Thyroid gland (tissue), 4 donors: ENCODE results near the gene TIMM50. TPM values are rescaled to one million over a fixed set of nuclear protein-coding genes. Genes with fewer than 3 reads are reported as not detected.
A peak's percentile ranks its signal among the peaks of the same experiment; 100 is the strongest.

ENCODE experiments used
- DNase-seq, 2 donors: peaks; one replicate each; pipeline ENCODE4 v3.0.0-alpha.2; 2019
- H3K27ac ChIP-seq, 3 donors: fragments of 200-600 bp; sonication (generic); 1 replicate in 2 of 3; 2 replicates in 1 of 3; pipeline ENCODE4 v1.5.1; 2016 to 2019; ENCODE audit warnings: mild to moderate bottlenecking in 1 of 3, moderate library complexity in 1 of 3
- H3K27me3 ChIP-seq: fragments of 200-600 bp; sonication (generic); one replicate; pipeline ENCODE4 v1.5.1; 2019
- H3K36me3 ChIP-seq, 2 donors: fragments of 200-600 bp; sonication (generic); one replicate each; pipeline ENCODE4 v1.5.1; 2016 to 2019
- H3K4me1 ChIP-seq, 2 donors: fragments of 200-600 bp; sonication (generic); one replicate each; pipeline ENCODE4 v1.5.1; 2017 to 2019
- H3K4me3 ChIP-seq, 3 donors: fragments of 200-600 bp; sonication (generic); replicated peaks in 1 of 3; 1 replicate in 2 of 3; 2 replicates in 1 of 3; pipeline ENCODE4 v1.5.1; 2016; ENCODE audit warnings: mild to moderate bottlenecking in 1 of 3
- H3K9me3 ChIP-seq: fragments of 200-600 bp; sonication (generic); one replicate; pipeline ENCODE4 v1.5.1; 2017
- POLR2A ChIP-seq, 2 donors: fragments of 450-650 bp; IDR thresholded peaks; one replicate each; pipeline ENCODE4 v1.6.1; 2017; ENCODE audit warnings: antibody characterized with exemption in 2 of 2, mild to moderate bottlenecking in 2 of 2, moderate library complexity in 1 of 2
- WGBS, 2 donors: methylation state at CpG; one replicate each; pipeline ENCODE4 v1.1.5; 2017; 5-methylcytosine and 5-hydroxymethylcytosine counted together
- intact Hi-C: fragments of 100-400 bp; cut with DNase I; formaldehyde crosslinking; loops from one replicate; pipeline ENCODE4 v1.15.1; 2023
- total RNA-seq, 4 donors: library from RNA; depleted of rRNA; stranded (reverse); fragments of >200 nt; gene quantifications; one replicate each; pipeline ENCODE4 v1.2.3, GENCODE V29; 2016
- TF ChIP-seq, protein P1 (sequence below), 6 experiments: fragments of 200-600 bp in 3 of 6; fragments of 450-650 bp in 3 of 6; sonication (generic) in 3 of 6; IDR thresholded peaks; one replicate each; pipeline ENCODE4 v1.5.1; 2016 to 2019; ENCODE audit warnings: antibody characterized with exemption in 6 of 6, mild to moderate bottlenecking in 2 of 6, inconsistent platforms in 1 of 6, moderate library complexity in 1 of 6

TIMM50 gene
- total RNA-seq, 4 donors from 2014 or later: 74.4 to 86.5 (median 84.5) TPM

DNA sequence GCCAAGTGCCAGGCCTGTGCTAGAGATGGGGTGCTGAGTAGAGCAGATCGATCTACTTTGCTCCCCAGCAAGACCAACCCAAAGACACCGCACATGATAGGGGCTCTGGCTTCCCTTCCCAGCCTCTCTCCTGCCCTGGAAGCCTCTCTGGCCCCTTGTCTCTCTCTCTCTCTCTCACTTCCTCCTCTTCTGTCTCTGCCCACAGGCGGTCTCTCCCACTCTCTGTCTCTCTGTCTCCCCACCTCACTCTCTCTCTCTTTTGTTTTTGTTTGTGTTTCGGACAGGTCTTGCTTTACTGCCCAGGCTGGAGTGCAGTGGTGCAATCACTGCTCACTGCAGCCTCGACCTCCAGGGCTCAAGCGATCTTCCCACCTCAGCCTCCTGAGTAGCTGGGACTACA, 35.6 kb downstream of the TIMM50 start:
- peaks cover 21 to 48% of the 10 kb centered on the region in 2 donors for H3K4me1 ChIP-seq
- intact Hi-C loops: no loop called here
- 29 to 31% methylated on average over 6 of the region's 6 CpGs for WGBS, 2 donors
- peak in 1 of 2 donors; percentile 10 for DNase-seq
- H3K27ac ChIP-seq: no peak overlapping the region
- H3K4me3 ChIP-seq: peak overlapping the region in 1 of 3 donors; percentile 58
- no peak for TF ChIP-seq POLR2A (IDR thresholded peaks at IDR 0.05)
- TF ChIP-seq, protein P1, sequence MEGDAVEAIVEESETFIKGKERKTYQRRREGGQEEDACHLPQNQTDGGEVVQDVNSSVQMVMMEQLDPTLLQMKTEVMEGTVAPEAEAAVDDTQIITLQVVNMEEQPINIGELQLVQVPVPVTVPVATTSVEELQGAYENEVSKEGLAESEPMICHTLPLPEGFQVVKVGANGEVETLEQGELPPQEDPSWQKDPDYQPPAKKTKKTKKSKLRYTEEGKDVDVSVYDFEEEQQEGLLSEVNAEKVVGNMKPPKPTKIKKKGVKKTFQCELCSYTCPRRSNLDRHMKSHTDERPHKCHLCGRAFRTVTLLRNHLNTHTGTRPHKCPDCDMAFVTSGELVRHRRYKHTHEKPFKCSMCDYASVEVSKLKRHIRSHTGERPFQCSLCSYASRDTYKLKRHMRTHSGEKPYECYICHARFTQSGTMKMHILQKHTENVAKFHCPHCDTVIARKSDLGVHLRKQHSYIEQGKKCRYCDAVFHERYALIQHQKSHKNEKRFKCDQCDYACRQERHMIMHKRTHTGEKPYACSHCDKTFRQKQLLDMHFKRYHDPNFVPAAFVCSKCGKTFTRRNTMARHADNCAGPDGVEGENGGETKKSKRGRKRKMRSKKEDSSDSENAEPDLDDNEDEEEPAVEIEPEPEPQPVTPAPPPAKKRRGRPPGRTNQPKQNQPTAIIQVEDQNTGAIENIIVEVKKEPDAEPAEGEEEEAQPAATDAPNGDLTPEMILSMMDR (IDR thresholded peaks at IDR 0.05): no peak
- H3K9me3 ChIP-seq: no peaks in the 10 kb centered on the region
- H3K36me3 ChIP-seq: no peaks in the 10 kb centered on the region
- H3K27me3 ChIP-seq: no peaks in the 10 kb centered on the region

DNA sequence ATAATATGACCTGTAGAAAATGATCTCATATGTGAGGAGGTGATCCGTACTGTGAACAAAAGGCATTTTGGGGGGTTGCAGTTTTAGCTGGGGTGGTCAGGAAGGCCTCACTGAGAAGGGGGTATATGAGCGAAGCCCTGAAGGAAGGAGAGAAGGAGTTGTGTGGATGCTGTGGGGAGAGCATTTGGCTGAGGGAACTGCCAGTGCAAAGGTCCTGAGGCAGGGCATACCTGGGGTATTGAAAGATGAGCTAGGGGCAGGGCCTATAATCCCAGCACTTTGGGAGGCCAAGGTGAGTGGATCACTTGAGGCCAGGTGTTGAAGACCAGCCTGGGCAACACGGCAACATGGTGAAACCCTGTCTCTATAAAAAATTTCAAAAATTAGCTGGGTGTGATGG, 36.8 kb downstream of the TIMM50 start:
- H3K4me1 ChIP-seq: peaks cover 21 to 50% of the 10 kb centered on the region in 2 donors
- no peak for DNase-seq
- WGBS, 2 donors: 80 to 81% methylated on average over 3 of the region's 3 CpGs
- no peaks in the 10 kb centered on the region for H3K36me3 ChIP-seq
- H3K27ac ChIP-seq: no peak overlapping the region
- TF ChIP-seq, protein P1 (IDR thresholded peaks at IDR 0.05): no peak
- TF ChIP-seq POLR2A (IDR thresholded peaks at IDR 0.05): no peak
- no peaks in the 10 kb centered on the region for H3K27me3 ChIP-seq
- no peaks in the 10 kb centered on the region for H3K9me3 ChIP-seq
- intact Hi-C loops: no loop called here
- no peak overlapping the region for H3K4me3 ChIP-seq

DNA sequence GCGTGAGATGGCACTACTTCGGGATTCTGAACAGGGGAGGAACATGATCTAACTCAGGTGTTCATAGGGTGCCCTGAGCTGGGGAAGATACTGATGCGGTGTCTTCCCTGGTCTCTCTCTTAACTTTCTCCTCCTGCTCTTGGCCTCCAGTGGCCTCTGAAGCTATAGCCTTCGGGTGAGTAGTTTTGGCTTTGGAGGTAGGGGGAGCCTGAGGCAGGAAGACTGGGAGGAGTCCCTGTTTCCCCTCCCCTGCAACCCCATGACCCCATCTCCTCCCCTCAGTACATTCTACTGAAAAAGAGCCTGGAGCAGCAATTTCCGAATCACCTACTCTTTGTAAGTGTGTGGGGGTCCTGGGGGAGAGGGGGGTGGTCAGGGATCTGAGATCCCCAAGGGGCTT, 37.8 kb downstream of the TIMM50 start:
- TF ChIP-seq, protein P1 (IDR thresholded peaks at IDR 0.05): no peak
- no peak for TF ChIP-seq POLR2A (IDR thresholded peaks at IDR 0.05)
- Histone ChIP-seq H3K4me1 (peaks cover 21 to 50% of the 10 kb centered on the region in 2 donors), H3K9me3 (no peaks in the 10 kb centered on the region), H3K4me3 (no peak overlapping the region), H3K27ac (peak overlapping the region in 2 of 3 donors; percentile 87 to 89), H3K36me3 (no peaks in the 10 kb centered on the region), H3K27me3 (no peaks in the 10 kb centered on the region)
- no peak for DNase-seq
- intact Hi-C loops: no loop called here
- 74 to 78% methylated on average over 5 of the region's 5 CpGs for WGBS, 2 donors

DNA sequence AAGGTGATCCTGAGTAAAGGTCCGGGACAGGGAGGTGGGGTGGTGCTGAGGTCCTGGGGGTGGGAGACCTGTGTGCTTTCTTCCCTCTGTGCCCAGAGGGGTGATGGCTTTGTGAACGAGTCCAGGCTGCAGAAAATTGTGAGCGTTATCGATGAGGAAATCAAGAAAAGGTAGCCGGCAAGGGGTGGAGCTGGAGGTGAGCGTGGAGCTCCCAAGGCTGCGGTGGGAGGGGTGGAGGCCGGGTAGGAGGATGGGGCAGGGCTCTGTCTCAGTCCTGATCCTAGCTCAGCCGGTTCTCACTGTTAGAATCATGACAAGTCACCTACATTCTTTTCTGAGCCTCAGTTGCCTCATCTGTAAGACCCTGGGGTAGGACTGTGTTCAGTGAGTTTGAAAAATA, 38.3 kb downstream of the TIMM50 start:
- Histone ChIP-seq H3K36me3 (no peaks in the 10 kb centered on the region), H3K9me3 (no peaks in the 10 kb centered on the region), H3K27ac (peak overlapping the region; percentile 87 to 90 (median 89)), H3K4me1 (peaks cover 21 to 50% of the 10 kb centered on the region in 2 donors), H3K4me3 (no peak overlapping the region), H3K27me3 (no peaks in the 10 kb centered on the region)
- intact Hi-C loops: no loop called here
- DNase-seq: no peak
- 68 to 70% methylated on average over 9 of the region's 9 CpGs for WGBS, 2 donors
- no peak for TF ChIP-seq POLR2A (IDR thresholded peaks at IDR 0.05)
- TF ChIP-seq, protein P1 (IDR thresholded peaks at IDR 0.05): no peak

DNA sequence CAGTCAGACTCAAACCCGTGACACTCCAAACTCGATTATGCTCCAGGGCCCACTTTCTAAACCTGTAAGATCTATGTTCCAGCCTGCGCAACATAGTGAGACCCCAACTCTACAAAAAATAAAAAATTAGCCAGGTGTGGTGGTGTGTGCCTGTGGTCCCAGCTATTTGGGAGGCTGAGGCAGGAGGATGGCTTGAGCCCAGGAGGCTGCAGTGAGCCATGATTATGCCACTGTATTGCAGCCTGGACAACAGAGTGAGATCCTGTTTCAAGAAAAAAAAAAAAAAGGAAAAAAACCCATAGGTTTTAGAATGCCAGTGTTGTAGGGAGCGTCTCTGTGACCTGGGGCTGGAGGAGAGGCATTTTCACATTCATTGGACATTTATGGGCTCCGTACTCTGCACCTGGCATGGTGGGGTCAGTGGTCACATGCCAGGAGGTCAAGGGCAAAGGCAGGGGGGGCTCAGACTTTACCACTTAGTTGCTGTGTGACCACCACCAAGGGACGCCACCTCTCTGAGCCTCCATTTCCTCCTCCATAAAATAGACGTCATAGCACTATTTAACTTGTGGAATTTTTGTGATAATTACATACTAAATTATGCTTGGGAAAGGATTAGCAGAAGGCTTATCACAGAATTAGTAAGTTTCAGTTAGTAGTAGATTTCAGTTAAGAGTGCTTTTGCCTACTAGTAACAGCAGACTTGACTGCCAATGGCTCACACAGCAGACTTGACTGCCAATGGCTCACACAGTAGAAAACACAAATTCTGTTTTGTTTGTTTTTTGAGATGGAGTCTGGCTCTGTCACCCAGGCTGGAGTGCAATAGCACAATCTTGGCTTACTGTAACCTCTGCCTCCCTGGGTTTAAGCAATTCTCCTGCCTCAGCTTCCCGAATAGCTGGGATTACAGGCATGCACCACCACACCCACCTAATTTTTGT, 40.2 kb downstream of the TIMM50 start:
- no peak overlapping the region for H3K4me3 ChIP-seq
- WGBS, 2 donors: 79 to 82% methylated on average over 8 of the region's 8 CpGs
- H3K9me3 ChIP-seq: no peaks in the 10 kb centered on the region
- no peaks in the 10 kb centered on the region for H3K36me3 ChIP-seq
- intact Hi-C loops: no loop called here
- DNase-seq: peak in 1 of 2 donors; percentile 11
- H3K27ac ChIP-seq: peak overlapping the region; percentile 87 to 90 (median 89)
- TF ChIP-seq, protein P1 (IDR thresholded peaks at IDR 0.05): no peak
- TF ChIP-seq POLR2A (IDR thresholded peaks at IDR 0.05): no peak
- no peaks in the 10 kb centered on the region for H3K27me3 ChIP-seq
- H3K4me1 ChIP-seq: peaks cover 12 to 38% of the 10 kb centered on the region in 2 donors
